Measurements from ENCODE around the gene EXD2.
"Not testable (repeated sequence)": the region's sequence is repeated elsewhere in the genome, so short reads cannot be mapped to it uniquely, and the experiment has no call there.

EXD2 gene

DNA sequence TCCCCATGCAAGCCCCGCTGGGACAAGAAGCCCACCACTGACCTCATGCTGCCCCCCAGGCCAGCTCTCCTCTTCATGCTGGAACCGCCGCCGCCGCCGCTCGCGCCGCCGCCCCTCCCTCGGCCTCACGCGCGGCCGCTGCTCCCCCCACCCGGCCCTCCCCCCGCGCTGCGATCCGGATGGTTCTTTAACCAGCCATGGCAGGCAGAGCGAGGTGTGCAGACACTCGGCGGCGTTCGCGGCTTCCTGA is 38.5 kb upstream of the EXD2 start, which contains the start of gene DCAF5:
TSS of gene DCAF5 (minus strand) at position 218 of the 250 bp plus-strand sequence. CDS start at position 77, 141 bp downstream.
- TF ChIP-seq, protein P1, sequence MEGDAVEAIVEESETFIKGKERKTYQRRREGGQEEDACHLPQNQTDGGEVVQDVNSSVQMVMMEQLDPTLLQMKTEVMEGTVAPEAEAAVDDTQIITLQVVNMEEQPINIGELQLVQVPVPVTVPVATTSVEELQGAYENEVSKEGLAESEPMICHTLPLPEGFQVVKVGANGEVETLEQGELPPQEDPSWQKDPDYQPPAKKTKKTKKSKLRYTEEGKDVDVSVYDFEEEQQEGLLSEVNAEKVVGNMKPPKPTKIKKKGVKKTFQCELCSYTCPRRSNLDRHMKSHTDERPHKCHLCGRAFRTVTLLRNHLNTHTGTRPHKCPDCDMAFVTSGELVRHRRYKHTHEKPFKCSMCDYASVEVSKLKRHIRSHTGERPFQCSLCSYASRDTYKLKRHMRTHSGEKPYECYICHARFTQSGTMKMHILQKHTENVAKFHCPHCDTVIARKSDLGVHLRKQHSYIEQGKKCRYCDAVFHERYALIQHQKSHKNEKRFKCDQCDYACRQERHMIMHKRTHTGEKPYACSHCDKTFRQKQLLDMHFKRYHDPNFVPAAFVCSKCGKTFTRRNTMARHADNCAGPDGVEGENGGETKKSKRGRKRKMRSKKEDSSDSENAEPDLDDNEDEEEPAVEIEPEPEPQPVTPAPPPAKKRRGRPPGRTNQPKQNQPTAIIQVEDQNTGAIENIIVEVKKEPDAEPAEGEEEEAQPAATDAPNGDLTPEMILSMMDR (conservative IDR thresholded peaks at IDR 0.05): no peak
- peak within 1 kb of the TSS; percentile 92 for H3K27ac ChIP-seq

DNA sequence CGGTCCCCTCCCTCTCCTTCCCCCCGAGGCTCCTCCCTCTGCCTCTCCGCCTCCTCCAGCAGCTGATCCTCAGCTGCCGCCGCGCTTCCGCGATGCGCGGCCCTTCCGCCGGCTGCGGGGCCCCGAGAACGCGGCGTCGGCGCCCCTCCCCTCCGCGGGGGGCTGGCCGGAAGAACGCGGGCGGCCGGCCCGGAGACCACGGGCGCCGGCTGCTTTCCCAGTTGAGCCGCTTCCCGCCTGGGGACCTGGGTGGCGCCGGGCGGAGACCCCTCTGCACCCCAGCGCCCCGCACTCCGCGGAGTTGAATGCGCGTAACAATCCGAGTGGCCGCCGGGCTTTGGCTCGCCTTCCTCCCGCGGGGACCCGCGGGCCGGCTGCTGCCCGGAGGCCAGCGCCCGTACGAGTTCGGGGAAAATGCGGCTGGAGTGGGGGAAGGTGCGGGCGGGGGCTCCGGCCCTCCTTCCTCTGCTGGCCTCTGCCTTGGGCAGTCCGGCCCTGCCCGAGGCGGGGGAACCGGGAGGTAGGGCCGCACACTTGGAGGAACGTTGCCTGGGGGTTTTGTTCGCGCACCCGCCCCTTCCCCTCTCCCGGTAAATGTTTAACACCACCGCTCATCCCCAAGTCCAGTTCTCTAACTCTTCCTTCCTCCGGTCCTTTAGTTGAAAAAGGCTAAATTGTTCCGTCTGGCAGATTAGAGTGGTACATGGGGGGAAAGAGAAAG is 38.0 kb upstream of the EXD2 start:
- peak overlapping the region; percentile 92 for H3K27ac ChIP-seq
- TF ChIP-seq, protein P1 (conservative IDR thresholded peaks at IDR 0.05): no peak

DNA sequence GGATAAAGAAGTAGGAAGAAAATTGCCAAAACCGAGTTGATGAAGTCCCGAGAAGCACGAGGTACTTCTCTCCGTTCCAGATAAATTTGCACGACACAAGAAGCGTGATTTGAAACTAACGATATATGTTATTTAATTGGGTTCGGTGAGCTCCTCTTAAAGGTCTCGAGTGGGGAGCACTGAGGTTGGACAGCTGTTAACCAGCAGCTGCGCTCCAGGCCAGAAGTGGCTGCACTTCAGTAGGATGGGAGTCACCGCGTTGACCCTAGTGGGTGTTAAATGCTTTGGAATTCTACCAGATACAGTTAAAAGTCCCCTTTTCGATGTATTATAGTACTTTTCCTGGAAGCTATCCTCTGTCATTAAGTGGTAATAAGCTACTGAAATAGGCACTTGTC is 37.4 kb upstream of the EXD2 start:
- H3K27ac ChIP-seq: peak overlapping the region; percentile 92
- TF ChIP-seq, protein P1 (conservative IDR thresholded peaks at IDR 0.05): no peak

DNA sequence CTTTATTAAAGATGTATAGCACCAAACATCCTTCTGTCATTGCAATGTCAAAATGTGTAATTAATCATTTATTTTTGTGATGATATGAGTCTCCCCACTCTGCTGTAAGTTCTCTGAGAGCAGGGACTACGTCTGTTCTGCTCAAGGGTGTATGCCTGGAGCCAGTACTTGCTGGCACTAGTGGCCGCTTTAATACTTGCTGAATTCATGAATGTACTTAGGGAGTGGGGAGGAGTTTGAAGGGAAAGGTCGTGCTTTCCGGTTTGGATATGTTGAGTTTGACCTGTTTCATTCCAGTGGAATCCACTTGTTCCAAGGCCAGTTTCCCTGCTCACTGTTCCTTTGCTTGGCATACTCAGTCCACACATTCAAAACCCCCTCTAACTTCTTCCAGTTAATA is 36.5 kb upstream of the EXD2 start:
- TF ChIP-seq, protein P1 (conservative IDR thresholded peaks at IDR 0.05): peak; percentile 32; the same call in 1 of the 2 replicates
- peak overlapping the region; percentile 28 for H3K27ac ChIP-seq

DNA sequence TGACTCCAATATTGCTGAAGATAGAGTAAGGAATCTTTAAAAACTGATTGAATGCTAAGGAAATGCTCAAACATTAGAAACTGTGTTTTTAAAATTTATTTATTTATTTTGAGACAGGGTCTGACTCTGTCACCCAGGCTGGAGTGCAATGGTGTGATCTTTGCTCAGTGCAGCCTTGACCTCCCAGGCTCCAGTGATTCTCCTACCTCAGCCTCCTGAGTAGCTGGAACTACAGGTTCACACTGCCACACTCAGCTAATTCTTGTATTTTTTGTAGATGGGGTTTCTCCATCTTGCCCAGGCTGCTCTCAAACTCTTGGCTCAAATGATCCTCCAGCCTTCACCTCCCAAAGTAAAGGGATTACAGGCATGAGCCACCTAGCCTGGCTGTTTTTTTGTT is 35.1 kb upstream of the EXD2 start:
- TF ChIP-seq, protein P1 (conservative IDR thresholded peaks at IDR 0.05): no peak
- no peak overlapping the region for H3K27ac ChIP-seq

DNA sequence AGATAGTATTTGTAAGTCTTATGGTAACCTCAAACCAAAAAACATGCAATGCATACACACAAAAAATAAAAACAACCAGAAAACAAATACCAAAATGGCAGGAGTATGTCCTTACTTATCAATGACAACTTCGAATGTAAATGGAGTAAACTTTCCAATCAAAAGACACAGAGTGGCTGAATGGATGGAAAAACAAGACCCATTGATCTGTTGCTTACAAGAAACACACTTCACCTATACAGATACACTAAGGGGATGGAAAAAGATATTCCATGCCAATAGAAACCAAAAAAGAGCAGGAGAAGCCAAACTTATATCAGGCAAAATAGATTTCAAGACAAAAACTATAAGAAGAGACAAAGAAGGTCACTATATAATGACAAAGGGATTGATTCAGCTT is 29.7 kb upstream of the EXD2 start:
- TF ChIP-seq, protein P1 (conservative IDR thresholded peaks at IDR 0.05): no peak
- no peak overlapping the region for H3K27ac ChIP-seq

DNA sequence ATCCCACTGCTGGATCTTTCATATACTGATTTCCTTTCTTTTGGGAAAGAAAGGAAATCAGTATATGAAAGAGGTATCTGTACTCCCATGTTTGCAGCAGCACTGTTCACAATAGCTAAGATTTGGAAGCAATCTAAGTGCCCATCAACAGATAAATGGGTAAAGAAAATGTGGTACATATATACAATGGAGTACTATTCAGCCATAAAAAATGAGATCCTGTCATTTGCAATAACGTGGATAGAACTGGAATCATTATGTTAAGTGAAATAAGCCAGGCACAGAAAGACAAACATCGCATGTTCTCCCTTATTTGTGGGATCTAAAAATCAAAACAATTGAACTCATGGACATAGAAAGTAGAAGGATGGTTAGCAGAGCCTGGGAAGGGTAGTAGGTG is 25.5 kb upstream of the EXD2 start:
- H3K27ac ChIP-seq: not testable (repeated sequence)

DNA sequence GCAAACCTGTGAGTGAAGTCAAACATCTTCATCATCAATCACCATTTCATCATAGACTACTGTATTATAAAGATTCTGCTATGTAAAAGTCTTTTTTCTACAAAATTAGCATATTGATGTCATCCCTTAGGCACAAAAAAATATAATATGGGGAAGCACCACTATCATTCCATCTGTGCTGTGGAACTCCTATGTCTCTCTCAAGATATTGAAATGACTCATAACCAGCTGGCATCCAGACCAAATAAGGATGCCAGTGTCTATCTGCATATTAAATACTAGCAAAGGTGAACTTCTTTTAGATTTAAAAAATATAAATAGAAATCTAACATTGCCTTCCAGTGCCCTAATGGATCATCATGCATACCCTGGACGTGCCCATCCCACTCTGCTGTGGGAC is 20.5 kb upstream of the EXD2 start:
- no peak overlapping the region for H3K27ac ChIP-seq
- TF ChIP-seq, protein P1 (conservative IDR thresholded peaks at IDR 0.05): no peak

Data from VCaP (cell line).